NCI-H1417 (cell line): ENCODE measurements around the gene RLN2.
A peak's percentile ranks its signal among the peaks of the same experiment; 100 is the strongest.

Source experiments
- DNase-seq, 3 experiments: peaks; one replicate each; lab custom pipeline; 2025; lab: John Stamatoyannopoulos, UW

Gene RLN2

DNA sequence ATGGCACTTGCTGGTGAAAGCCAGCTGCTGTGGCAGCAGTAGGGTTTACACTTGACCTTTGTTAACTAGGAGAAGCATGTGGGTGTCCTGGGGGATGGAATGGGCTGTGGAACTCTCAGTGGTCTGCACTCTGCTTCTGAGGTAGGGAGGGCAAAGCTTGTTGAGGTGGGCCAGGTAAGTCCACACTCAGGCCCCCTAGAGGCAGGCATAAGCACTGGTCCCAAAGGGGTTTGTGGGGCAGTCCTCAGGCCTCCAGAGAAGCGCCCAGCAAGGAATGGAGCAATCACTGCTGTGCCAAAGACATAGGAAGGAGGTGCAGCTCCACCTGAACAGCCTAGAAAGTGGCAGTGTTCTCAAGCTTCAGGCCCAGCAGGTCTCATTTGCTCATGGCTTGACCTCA is 38.6 kb downstream of the RLN2 start:
- DNase-seq = no peak

DNA sequence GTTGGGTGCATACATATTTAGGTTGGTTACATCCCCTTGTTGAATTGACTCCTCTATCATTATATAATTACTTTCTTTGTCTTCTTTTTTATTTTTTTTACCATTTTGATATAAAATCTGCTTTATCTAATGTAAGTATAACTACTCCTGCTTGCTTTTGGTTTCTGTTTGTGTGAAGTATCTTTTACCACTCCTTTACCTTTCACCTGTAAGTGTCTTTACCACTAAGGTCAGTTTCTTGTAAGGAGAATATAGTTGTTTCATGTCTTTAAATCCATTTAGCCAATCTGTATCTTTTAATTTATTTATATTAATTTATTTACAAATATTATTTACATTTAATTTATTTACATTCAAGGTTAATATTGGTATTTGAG is 40.3 kb downstream of the RLN2 start:
- DNase-seq = no peak

DNA sequence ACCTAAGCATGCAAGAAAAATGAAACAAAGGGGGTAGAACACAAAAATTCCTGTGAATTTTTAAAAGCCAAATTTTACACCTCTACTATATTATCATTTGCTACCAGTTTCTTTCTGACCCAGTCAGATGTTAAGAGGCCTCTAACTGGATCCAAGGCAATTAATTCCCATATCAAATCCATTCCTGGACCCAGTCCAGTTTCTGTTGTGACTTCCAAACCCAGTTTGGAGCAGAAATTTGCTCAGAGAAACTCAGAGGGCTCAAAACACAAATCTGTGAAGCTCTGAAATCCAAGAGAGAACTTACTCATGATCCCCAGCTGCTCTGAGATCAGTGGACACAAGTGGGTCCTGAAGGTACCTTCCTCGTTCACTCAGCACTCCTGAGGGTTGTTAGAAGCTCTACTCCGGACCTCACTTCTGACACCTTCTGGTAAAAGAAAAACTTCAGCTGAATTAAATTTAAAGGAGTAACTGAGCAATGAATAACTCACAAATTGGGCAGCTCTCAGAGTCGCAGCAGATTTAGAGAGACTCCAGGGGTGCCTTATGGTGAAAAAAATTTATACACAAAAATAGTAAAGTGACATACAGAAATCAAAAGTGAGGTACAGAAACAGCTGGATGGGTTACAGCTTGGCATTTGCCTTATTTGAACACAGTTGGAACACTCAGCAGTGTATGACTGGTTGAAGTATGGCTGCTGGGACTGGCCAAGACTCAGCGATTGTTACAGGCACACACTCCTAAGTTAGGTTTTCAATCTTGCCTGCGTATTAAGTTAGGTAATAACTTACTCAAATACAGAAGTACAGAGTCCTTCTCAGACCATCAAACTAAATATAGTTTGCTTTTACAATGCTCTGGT is 40.9 kb downstream of the RLN2 start:
- DNase-seq = peak in 1 of 3 experiments; percentile 10
